Parietal lobe (tissue), 1 donor: Measurements from ENCODE around the gene PHF13. TPM values are rescaled to one million over a fixed set of nuclear protein-coding genes. Genes with fewer than 3 reads are reported as not detected.

Experiments used
- total RNA-seq: library from RNA; depleted of rRNA; stranded (reverse); fragments of >200 nt; gene quantifications from one replicate; pipeline ENCODE4 v1.2.3, GENCODE V29; 2014

Gene PHF13
- total RNA-seq = 13.8 TPM

GRCh38 chr1:6613361-6614018 is at the start of gene PHF13:
PHF13 (plus strand) TSS chr1:6613731; CDS start chr1:6614067, 336 bp downstream.

GRCh38 chr1:6579374-6580118 is 34.0 kb upstream of the PHF13 start, which contains the start of gene ZBTB48:
ZBTB48 (plus strand) TSS chr1:6579994; CDS start chr1:6580610, 616 bp downstream.

GRCh38 chr1:6602669-6603237 is 10.8 kb upstream of the PHF13 start, which contains the start of gene KLHL21:
KLHL21 (minus strand) TSS chr1:6602869; CDS start chr1:6602817, 52 bp downstream.

GRCh38 chr1:6624710-6625583 is 11.4 kb downstream of the PHF13 start, which contains the start of gene THAP3:
THAP3 (plus strand) TSS chr1:6624868; CDS start chr1:6625219, 351 bp downstream.

Other genes with a start within 250 kb of the PHF13 start
- 51.3 TPM for gene ACOT7, start 220.0 kb upstream of the PHF13 start, total RNA-seq
- gene HES2, start 193.8 kb upstream of the PHF13 start, total RNA-seq = not detected
- gene ESPN, start 189.0 kb upstream of the PHF13 start, total RNA-seq = under 0.01 TPM
- 34.1 TPM for gene TNFRSF25, start 147.6 kb upstream of the PHF13 start, total RNA-seq
- gene PLEKHG5, start 122.1 kb upstream of the PHF13 start, total RNA-seq = 56.7 TPM
- 52.9 TPM for gene NOL9, start 59.2 kb upstream of the PHF13 start, total RNA-seq
- gene TAS1R1, start 58.4 kb upstream of the PHF13 start, total RNA-seq = not detected
- gene ZBTB48, start 33.7 kb upstream of the PHF13 start, total RNA-seq = 19.4 TPM
- gene KLHL21, start 10.9 kb upstream of the PHF13 start, total RNA-seq = 9.1 TPM
- 29.7 TPM for gene THAP3, start 11.1 kb downstream of the PHF13 start, total RNA-seq
- gene DNAJC11, start 88.1 kb downstream of the PHF13 start, total RNA-seq = 55.1 TPM
- 140 TPM for gene CAMTA1, start 171.7 kb downstream of the PHF13 start, total RNA-seq